ENCODE results near the gene USP50.
"Not testable (repeated sequence)": the region's sequence is repeated elsewhere in the genome, so short reads cannot be mapped to it uniquely, and the experiment has no call there.

USP50 gene

GRCh38 chr15:50503144-50503543 is 43.3 kb downstream of the USP50 start:
- no peak for DNase-seq (ENCODE audit: low spot score)

- DNase-seq (ENCODE audit: low spot score): no peak
Measured at GRCh38 chr15:50501815-50502214, 44.7 kb downstream of the USP50 start.

GRCh38 chr15:50500352-50500751 is 46.1 kb downstream of the USP50 start:
- DNase-seq (ENCODE audit: low spot score): no peak

- DNase-seq (ENCODE audit: low spot score): no peak
Measured at GRCh38 chr15:50496692-50497091, 49.8 kb downstream of the USP50 start.

- DNase-seq (ENCODE audit: low spot score): not testable (repeated sequence)
Measured at GRCh38 chr15:50494547-50494946, 51.9 kb downstream of the USP50 start.

- no peak for DNase-seq (ENCODE audit: low spot score)
Measured at GRCh38 chr15:50493625-50494024, 52.8 kb downstream of the USP50 start.

- DNase-seq (ENCODE audit: low spot score): no peak
Measured at GRCh38 chr15:50487287-50487686, 59.2 kb downstream of the USP50 start.

GRCh38 chr15:50485389-50485788 is 61.1 kb downstream of the USP50 start:
- no peak for DNase-seq (ENCODE audit: low spot score)

- no peak for DNase-seq (ENCODE audit: low spot score)
Measured at GRCh38 chr15:50484781-50485180, 61.7 kb downstream of the USP50 start.

GRCh38 chr15:50476143-50476542 is 70.3 kb downstream of the USP50 start:
- DNase-seq (ENCODE audit: low spot score): no peak

GRCh38 chr15:50471072-50471471 is 75.4 kb downstream of the USP50 start:
- no peak for DNase-seq (ENCODE audit: low spot score)

- no peak for DNase-seq (ENCODE audit: low spot score)
Measured at GRCh38 chr15:50463423-50464358, 82.8 kb downstream of the USP50 start.

GRCh38 chr15:50458348-50459112 is 87.9 kb downstream of the USP50 start:
- DNase-seq (ENCODE audit: low spot score): no peak

GRCh38 chr15:50452927-50453326 is 93.5 kb downstream of the USP50 start:
- no peak for DNase-seq (ENCODE audit: low spot score)
